OCI-LY7 (cell line): ENCODE data around the gene ANO10.

Experiments used
- CTCF ChIP-seq: fragments of 200-600 bp; sonication (generic); conservative IDR thresholded peaks from 2 replicates; pipeline ENCODE4 v1.5.1; 2014; ENCODE audit warnings: mild to moderate bottlenecking, antibody characterized with exemption, low read length, moderate library complexity, mixed read lengths
- EZH2phosphoT487 ChIP-seq: fragments of 200-600 bp; sonication (generic); IDR thresholded peaks from 2 replicates; pipeline ENCODE4 v1.6.1; 2018; ENCODE audit warnings: low read depth, borderline replicate concordance, mild to moderate bottlenecking, mixed run types, antibody characterized with exemption, low read length, moderate library complexity, mixed read lengths

GRCh38 chr3:43583481-43583880 is 38.3 kb downstream of the ANO10 start:
- TF ChIP-seq CTCF (peak; percentile 53; the same call in 1 of the 2 replicates), EZH2phosphoT487 (no peak)
